ACHN (cell line): ENCODE measurements around the gene C1S.
"Not testable (repeated sequence)": the region's sequence is repeated elsewhere in the genome, so short reads cannot be mapped to it uniquely, and the experiment has no call there.

Experiments
- DNase-seq: peaks from one replicate; pipeline ENCODE4 v3.0.0-alpha.2; 2015
- in situ Hi-C: cut with HindIII; loops from 2 replicates; pipeline ENCODE4 v1.10.0; 2017; ENCODE audit warnings: low sequenced_read_pairs, low pct_ligation_motif_present, low pct_unique_long_range_greater_than_20kb

The C1S gene

GRCh38 chr12:7060353-7060954 lies at the start of gene C1S:
Gene C1S, plus strand, starts transcription at chr12:7060718. Its CDS starts 1,195 bp downstream, at chr12:7061913.
- in situ Hi-C loops, result no loop called here
- peak; percentile 94 for DNase-seq

GRCh38 chr12:7011398-7011797 lies 49.1 kb upstream of the C1S start:
- DNase-seq, in situ Hi-C loops: not testable (repeated sequence)

- in situ Hi-C loops, result no loop called here
- no peak for DNase-seq
Measured at GRCh38 chr12:7012024-7012607, 48.4 kb upstream of the C1S start.

GRCh38 chr12:7013101-7013500 lies 47.4 kb upstream of the C1S start:
- DNase-seq, result no peak
- in situ Hi-C loops, result no loop called here

- in situ Hi-C loops, result no loop called here
- DNase-seq, result no peak
Measured at GRCh38 chr12:7015555-7016370, 44.8 kb upstream of the C1S start.

GRCh38 chr12:7016958-7017571 lies 43.5 kb upstream of the C1S start:
- no peak for DNase-seq
- in situ Hi-C loops, result no loop called here

- in situ Hi-C loops, result no loop called here
- DNase-seq, result no peak
Measured at GRCh38 chr12:7017870-7018349, 42.6 kb upstream of the C1S start.

- DNase-seq, result peak; percentile 98
- in situ Hi-C loops, result no loop called here
Measured at GRCh38 chr12:7018350-7019042, 42.0 kb upstream of the C1S start, which contains the start of gene LPCAT3. Gene LPCAT3, minus strand, starts transcription at chr12:7018476. Its CDS starts 52 bp downstream, at chr12:7018424.

- in situ Hi-C loops, result no loop called here
- peak; percentile 22 for DNase-seq
Measured at GRCh38 chr12:7019043-7019569, 41.4 kb upstream of the C1S start.

- no peak for DNase-seq
- in situ Hi-C loops, result no loop called here
Measured at GRCh38 chr12:7021956-7022355, 38.6 kb upstream of the C1S start.

GRCh38 chr12:7023114-7023513 lies 37.4 kb upstream of the C1S start:
- in situ Hi-C loops, result no loop called here
- no peak for DNase-seq

GRCh38 chr12:7026854-7027253 lies 33.7 kb upstream of the C1S start:
- no peak for DNase-seq
- in situ Hi-C loops, result no loop called here

GRCh38 chr12:7031306-7031705 lies 29.2 kb upstream of the C1S start:
- DNase-seq, result no peak
- in situ Hi-C loops, result no loop called here

- no peak for DNase-seq
- in situ Hi-C loops, result no loop called here
Measured at GRCh38 chr12:7032990-7033389, 27.5 kb upstream of the C1S start.

- DNase-seq, result no peak
Measured at GRCh38 chr12:7034464-7034863, 26.1 kb upstream of the C1S start.

GRCh38 chr12:7035463-7035862 lies 25.1 kb upstream of the C1S start:
- in situ Hi-C loops, result no loop called here
- DNase-seq, result no peak

More at GRCh38 chr12:7034464-7034863, 26.1 kb upstream of the C1S start:
- in situ Hi-C loops, result no loop called here

GRCh38 chr12:7037411-7037810 lies 23.1 kb upstream of the C1S start:
- in situ Hi-C loops, DNase-seq: not testable (repeated sequence)

GRCh38 chr12:7038591-7038990 lies 21.9 kb upstream of the C1S start:
- in situ Hi-C loops, result no loop called here
- DNase-seq, result no peak
